Transverse colon (tissue), 4 donors: ENCODE results near the gene GABRB1. TPM values are rescaled to one million over a fixed set of nuclear protein-coding genes. Genes with fewer than 3 reads are reported as not detected.
"Not testable (repeated sequence)": the region's sequence is repeated elsewhere in the genome, so short reads cannot be mapped to it uniquely, and the experiment has no call there.

Experiments
- DNase-seq: peaks from one replicate; pipeline ENCODE4 v3.0.0-alpha.2; 2019
- H3K27ac ChIP-seq, 4 donors: fragments of 200-600 bp; sonication (generic); 2 replicates each; pipeline ENCODE4 v1.5.1; 2016 to 2018; ENCODE audit warnings: inconsistent platforms in 4 of 4
- H3K27me3 ChIP-seq: fragments of 200-600 bp; sonication (generic); 2 replicates; pipeline ENCODE4 v1.5.1; 2017; ENCODE audit warnings: inconsistent platforms
- H3K36me3 ChIP-seq, 4 donors: fragments of 200-600 bp; sonication (generic); 2 replicates each; pipeline ENCODE4 v1.5.1; 2017 to 2019; ENCODE audit warnings: inconsistent platforms in 4 of 4
- H3K4me1 ChIP-seq, 4 donors: fragments of 200-600 bp; sonication (generic); 2 replicates each; pipeline ENCODE4 v1.5.1; 2017 to 2020; ENCODE audit warnings: inconsistent platforms in 4 of 4
- H3K4me3 ChIP-seq, 4 donors: fragments of 200-600 bp; sonication (generic); 1 replicate in 1 of 4; 2 replicates in 3 of 4; pipeline versions ENCODE4 v1.5.1 to v1.6.1; 2017 to 2019; ENCODE audit warnings: inconsistent platforms in 4 of 4
- H3K9me3 ChIP-seq, 2 donors: fragments of 200-600 bp; sonication (generic); 2 replicates each; pipeline ENCODE4 v1.5.1; 2017 to 2019; ENCODE audit warnings: inconsistent platforms in 2 of 2
- CTCF ChIP-seq, 5 experiments: fragments of 200-600 bp in 3 of 5; fragments of 450-650 bp in 2 of 5; sonication (generic) in 3 of 5; IDR thresholded peaks; 1 replicate in 2 of 5; 2 replicates in 3 of 5; pipeline ENCODE4 v1.5.1; 2016 to 2017; ENCODE audit warnings: antibody characterized with exemption in 5 of 5, inconsistent platforms in 3 of 5, mild to moderate bottlenecking in 2 of 5, moderate library complexity in 1 of 5
- EP300 ChIP-seq: sonication (generic); formaldehyde crosslinking; IDR thresholded peaks from one replicate; pipeline ENCODE4 v1.6.1; 2017; ENCODE audit warnings: antibody characterized with exemption, low read depth
- POLR2A ChIP-seq: fragments of 450-650 bp; IDR thresholded peaks from one replicate; pipeline ENCODE4 v1.6.1; 2016; ENCODE audit warnings: antibody characterized with exemption, mild to moderate bottlenecking, moderate library complexity
- POLR2AphosphoS5 ChIP-seq, 3 donors: sonication (generic); formaldehyde crosslinking; IDR thresholded peaks; one replicate each; pipeline ENCODE4 v1.6.1; 2016; ENCODE audit warnings: antibody characterized with exemption in 3 of 3
- WGBS, 2 donors: methylation state at CpG; one replicate each; pipeline ENCODE4 v1.1.5; 2018; ENCODE audit warnings: low coverage in 1 of 2; 5-methylcytosine and 5-hydroxymethylcytosine counted together
- in situ Hi-C, 4 donors: fragments of 200-750 bp; cut with MboI; loops; one replicate each; pipeline versions ENCODE4 v1.15.0 to v1.15.1; 2017; ENCODE audit warnings: low sequenced_read_pairs in 3 of 4, low pct_ligation_motif_present in 1 of 4, low pct_unique_long_range_greater_than_20kb in 1 of 4
- intact Hi-C: fragments of 100-400 bp; cut with DNase I; formaldehyde crosslinking; loops from one replicate; pipeline ENCODE4 v1.15.1; 2023; ENCODE audit warnings: low total_unique reads
- total RNA-seq, 4 donors: library from RNA; depleted of rRNA; stranded (reverse); fragments of >200 nt; gene quantifications; one replicate each; pipeline ENCODE4 v1.1.0, GENCODE V29; 2016

GABRB1 gene
- total RNA-seq, 4 donors from 2014 or later: 0.14 to 19.7 (median 0.48) TPM; not detected in 1

GRCh38 chr4:47289805-47290204 lies 258.4 kb downstream of the GABRB1 start:
- Histone ChIP-seq H3K4me1 (no peaks in the 10 kb centered on the region), H3K36me3 (no peaks in the 10 kb centered on the region), H3K4me3 (no peak overlapping the region), H3K9me3 (no peaks in the 10 kb centered on the region), H3K27ac (no peak overlapping the region), H3K27me3 (no peaks in the 10 kb centered on the region)
- intact Hi-C loops: no loop called here
- no peak for TF ChIP-seq EP300
- TF ChIP-seq POLR2A: no peak
- no peak for TF ChIP-seq POLR2AphosphoS5 (IDR thresholded peaks at IDR 0.05)
- TF ChIP-seq CTCF (IDR thresholded peaks at IDR 0.05): no peak
- in situ Hi-C loops: no loop called here
- no peak for DNase-seq

GRCh38 chr4:47290873-47291272 lies 259.5 kb downstream of the GABRB1 start:
- in situ Hi-C loops, H3K4me3 ChIP-seq, H3K27ac ChIP-seq, H3K36me3 ChIP-seq, H3K4me1 ChIP-seq, H3K9me3 ChIP-seq, DNase-seq, H3K27me3 ChIP-seq, intact Hi-C loops: not testable (repeated sequence)
- WGBS, 2 donors: 71% methylated on average over 4 of the region's 4 CpGs; no CpG with 5 or more reads in 1 of the 2 donors

GRCh38 chr4:47309165-47309564 lies 277.8 kb downstream of the GABRB1 start:
- H3K27ac ChIP-seq: no peak overlapping the region
- in situ Hi-C loops (no loop called here), intact Hi-C loops (no loop called here)
- TF ChIP-seq EP300 (no peak), POLR2AphosphoS5 (IDR thresholded peaks at IDR 0.05) (no peak), POLR2A (no peak), CTCF (IDR thresholded peaks at IDR 0.05) (no peak)
- H3K4me3 ChIP-seq: no peak overlapping the region
- H3K36me3 ChIP-seq: no peaks in the 10 kb centered on the region
- H3K9me3 ChIP-seq: no peaks in the 10 kb centered on the region
- H3K27me3 ChIP-seq: no peaks in the 10 kb centered on the region
- no peak for DNase-seq
- H3K4me1 ChIP-seq: no peaks in the 10 kb centered on the region

- Histone ChIP-seq H3K4me3 (no peak overlapping the region), H3K9me3 (no peaks in the 10 kb centered on the region), H3K4me1 (no peaks in the 10 kb centered on the region), H3K27ac (no peak overlapping the region), H3K27me3 (no peaks in the 10 kb centered on the region), H3K36me3 (no peaks in the 10 kb centered on the region)
- DNase-seq: no peak
- in situ Hi-C loops (no loop called here), intact Hi-C loops (no loop called here)
- 83 to 86% methylated on average over 2 of the region's 2 CpGs for WGBS, 2 donors
- TF ChIP-seq POLR2AphosphoS5 (IDR thresholded peaks at IDR 0.05): no peak
- no peak for TF ChIP-seq EP300
- TF ChIP-seq POLR2A: no peak
- TF ChIP-seq CTCF (IDR thresholded peaks at IDR 0.05): no peak
Observed at GRCh38 chr4:47312170-47312569, 280.8 kb downstream of the GABRB1 start.

GRCh38 chr4:47313384-47313783 lies 282.0 kb downstream of the GABRB1 start:
- in situ Hi-C loops: no loop called here

More at GRCh38 chr4:47313384-47313783, 282.0 kb downstream of the GABRB1 start:
- H3K27me3 ChIP-seq: no peaks in the 10 kb centered on the region
- no peaks in the 10 kb centered on the region for H3K36me3 ChIP-seq
- H3K27ac ChIP-seq: no peak overlapping the region
- intact Hi-C loops: no loop called here
- no peak for TF ChIP-seq CTCF (IDR thresholded peaks at IDR 0.05)
- TF ChIP-seq EP300: no peak
- no peak for TF ChIP-seq POLR2AphosphoS5 (IDR thresholded peaks at IDR 0.05)
- no peak for TF ChIP-seq POLR2A
- no peaks in the 10 kb centered on the region for H3K4me1 ChIP-seq
- DNase-seq: no peak
- no peaks in the 10 kb centered on the region for H3K9me3 ChIP-seq
- no peak overlapping the region for H3K4me3 ChIP-seq
